ENCODE measurements around the gene PCBP2.

DNA sequence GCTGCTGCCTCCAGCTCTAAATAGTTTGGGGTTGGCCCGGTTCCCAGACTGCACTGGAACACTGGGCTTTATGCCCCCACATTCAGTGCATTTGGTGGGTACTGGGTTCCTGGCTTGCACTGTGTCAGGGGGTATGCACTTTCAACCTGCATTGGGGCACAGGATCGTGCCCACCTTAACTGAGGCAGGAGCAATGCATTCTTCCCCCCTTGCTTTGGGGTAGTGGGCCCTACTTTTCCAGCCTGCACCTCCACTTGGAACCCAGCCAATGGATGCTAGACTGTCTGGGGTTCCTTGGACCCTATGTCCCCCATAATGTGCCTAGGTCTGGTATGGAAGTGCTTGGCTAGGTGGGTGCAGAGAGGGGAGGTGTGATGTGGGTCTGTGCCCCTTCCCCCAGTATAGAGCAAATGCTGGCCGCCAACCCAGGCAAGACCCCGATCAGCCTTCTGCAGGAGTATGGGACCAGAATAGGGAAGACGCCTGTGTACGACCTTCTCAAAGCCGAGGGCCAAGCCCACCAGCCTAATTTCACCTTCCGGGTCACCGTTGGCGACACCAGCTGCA lies 49.8 kb downstream of the PCBP2 start:
- TF ChIP-seq, protein P1, sequence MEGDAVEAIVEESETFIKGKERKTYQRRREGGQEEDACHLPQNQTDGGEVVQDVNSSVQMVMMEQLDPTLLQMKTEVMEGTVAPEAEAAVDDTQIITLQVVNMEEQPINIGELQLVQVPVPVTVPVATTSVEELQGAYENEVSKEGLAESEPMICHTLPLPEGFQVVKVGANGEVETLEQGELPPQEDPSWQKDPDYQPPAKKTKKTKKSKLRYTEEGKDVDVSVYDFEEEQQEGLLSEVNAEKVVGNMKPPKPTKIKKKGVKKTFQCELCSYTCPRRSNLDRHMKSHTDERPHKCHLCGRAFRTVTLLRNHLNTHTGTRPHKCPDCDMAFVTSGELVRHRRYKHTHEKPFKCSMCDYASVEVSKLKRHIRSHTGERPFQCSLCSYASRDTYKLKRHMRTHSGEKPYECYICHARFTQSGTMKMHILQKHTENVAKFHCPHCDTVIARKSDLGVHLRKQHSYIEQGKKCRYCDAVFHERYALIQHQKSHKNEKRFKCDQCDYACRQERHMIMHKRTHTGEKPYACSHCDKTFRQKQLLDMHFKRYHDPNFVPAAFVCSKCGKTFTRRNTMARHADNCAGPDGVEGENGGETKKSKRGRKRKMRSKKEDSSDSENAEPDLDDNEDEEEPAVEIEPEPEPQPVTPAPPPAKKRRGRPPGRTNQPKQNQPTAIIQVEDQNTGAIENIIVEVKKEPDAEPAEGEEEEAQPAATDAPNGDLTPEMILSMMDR (IDR thresholded peaks at IDR 0.05): no peak
- TF ChIP-seq POLR2A (IDR thresholded peaks at IDR 0.05): no peak

All from adrenal gland (tissue), 5 donors.